T47D (cell line): ENCODE data around the gene FBN3.

Experiments
- DNase-seq, 2 experiments: peaks; one replicate each; pipeline versions ENCODE4 v3.0.0 to v3.0.0-alpha.2; 2011 to 2012; ENCODE audit warnings: low read depth in 1 of 2, low spot score in 1 of 2
- JUND ChIP-seq: IDR thresholded peaks from 2 replicates; pipeline ENCODE4 v1.6.1; 2012; ENCODE audit warnings: low read depth
- in situ Hi-C: cut with HindIII; loops from 2 replicates; pipeline ENCODE4 v1.10.0; 2016; ENCODE audit warnings: low sequenced_read_pairs, low pct_unique_long_range_greater_than_20kb

The FBN3 gene

GRCh38 chr19:8064911-8065874 lies 84.2 kb downstream of the FBN3 start:
- in situ Hi-C loops, result no loop called here
- DNase-seq, result no peak
- no peak for TF ChIP-seq JUND

DNA sequence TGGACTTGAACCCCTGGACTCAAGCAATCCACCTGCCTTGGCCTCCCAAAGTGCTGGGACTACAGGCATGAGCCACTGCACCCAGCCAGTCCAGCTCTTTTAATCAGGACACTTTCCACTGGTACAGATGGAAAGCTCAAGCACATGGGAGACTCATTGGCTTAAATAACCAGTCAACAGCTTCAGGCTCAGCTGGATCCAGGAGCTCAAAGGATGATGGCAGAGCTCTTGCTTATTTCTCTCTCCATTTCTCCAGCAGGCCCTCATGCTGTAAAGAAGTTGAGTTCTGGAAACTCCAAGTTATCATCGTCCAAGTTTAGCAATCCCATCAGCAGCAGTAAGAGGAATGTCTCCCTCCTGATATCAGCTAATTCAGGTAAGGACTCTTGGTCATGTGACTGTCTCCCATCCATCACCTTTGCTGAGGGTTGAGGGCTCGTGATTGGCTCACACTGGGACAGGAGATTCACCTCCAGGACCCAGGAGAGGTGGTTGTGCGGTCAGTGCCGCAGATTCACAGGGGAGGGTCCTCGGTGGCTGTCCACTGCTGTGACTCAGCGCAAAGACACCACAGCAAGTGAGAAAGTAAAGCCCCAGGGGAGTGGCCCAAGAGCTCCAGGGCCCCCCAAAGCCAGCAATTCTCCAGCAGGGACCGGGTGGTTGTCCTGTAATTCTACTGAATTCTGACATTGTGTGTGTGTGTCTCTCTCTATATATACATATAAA lies 91.7 kb downstream of the FBN3 start:
- in situ Hi-C loops, result no loop called here
- DNase-seq, result no peak
- no peak for TF ChIP-seq JUND

DNA sequence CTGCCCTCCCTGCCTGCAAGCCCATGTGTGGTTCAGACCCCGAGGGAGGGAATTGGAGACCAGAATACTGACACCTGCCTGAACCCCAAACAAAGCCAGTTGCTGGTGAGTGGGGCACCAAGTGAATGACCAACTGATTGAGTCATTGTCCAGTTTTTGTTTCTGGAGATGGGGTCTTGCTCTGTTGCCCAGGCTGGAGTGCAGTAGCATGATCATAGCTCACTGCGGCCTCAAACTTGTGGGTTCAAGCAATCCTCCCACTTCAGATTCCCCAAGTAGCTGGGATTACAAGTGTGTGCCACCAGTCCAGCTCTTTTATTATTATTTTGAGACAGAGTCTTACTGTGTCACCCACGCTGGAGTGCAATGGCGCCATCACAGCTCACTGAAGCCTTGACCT lies 92.9 kb downstream of the FBN3 start:
- in situ Hi-C loops, result no loop called here
- DNase-seq, result no peak
- TF ChIP-seq JUND, result no peak

- in situ Hi-C loops, result no loop called here
- no peak for TF ChIP-seq JUND
- DNase-seq, result no peak
Measured at GRCh38 chr19:8054169-8054568, 95.2 kb downstream of the FBN3 start.

GRCh38 chr19:8052464-8052859 lies 96.9 kb downstream of the FBN3 start, which contains the start of gene CCL25:
TSS of gene CCL25 (plus strand) at chr19:8052760. CDS start at chr19:8053050, 290 bp downstream.
- in situ Hi-C loops, result no loop called here
- DNase-seq, result no peak
- no peak for TF ChIP-seq JUND

DNA sequence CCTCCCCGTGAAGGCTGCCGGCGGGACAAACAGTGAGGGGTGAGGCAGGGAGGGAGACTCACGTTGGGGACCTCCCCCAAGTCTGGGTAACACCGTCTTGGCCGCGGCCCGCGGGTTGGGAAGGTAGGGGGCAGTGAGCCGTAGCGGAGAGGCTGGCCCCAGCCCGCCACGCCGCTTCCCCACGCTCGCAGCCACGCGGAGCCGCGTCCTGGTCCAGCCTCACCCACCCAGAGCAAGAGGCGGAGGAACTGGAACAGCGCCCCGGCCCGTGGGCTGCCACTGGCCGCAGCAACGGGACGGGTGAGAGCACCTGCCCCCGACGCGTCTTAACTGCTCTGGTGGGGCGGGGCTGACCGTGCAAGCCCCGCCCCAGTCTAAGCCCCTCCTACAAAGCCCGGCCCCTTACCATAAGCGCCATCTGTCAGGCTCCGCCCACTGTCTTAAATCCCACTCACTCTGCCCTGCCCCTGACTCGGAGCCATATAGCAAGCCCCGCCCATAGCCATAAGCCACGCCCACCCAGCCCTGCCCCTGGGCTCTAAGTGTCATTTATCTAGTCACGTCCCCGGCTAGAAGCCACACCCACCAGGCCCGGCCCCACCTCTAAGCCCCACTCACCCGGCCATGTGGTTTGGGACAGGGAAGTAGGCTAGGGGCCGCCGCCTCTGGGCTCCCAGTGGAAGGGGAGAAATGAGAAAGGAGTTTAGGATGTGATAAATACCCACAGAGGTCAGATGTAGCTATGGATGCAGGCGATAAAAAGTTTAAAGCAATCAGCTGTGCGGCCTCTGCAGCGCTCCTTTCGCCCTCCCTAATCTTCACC lies 98.9 kb downstream of the FBN3 start:
- peak in 1 of 2 experiments; percentile 89 for DNase-seq
- TF ChIP-seq JUND, result no peak
- in situ Hi-C loops, result no loop called here

DNA sequence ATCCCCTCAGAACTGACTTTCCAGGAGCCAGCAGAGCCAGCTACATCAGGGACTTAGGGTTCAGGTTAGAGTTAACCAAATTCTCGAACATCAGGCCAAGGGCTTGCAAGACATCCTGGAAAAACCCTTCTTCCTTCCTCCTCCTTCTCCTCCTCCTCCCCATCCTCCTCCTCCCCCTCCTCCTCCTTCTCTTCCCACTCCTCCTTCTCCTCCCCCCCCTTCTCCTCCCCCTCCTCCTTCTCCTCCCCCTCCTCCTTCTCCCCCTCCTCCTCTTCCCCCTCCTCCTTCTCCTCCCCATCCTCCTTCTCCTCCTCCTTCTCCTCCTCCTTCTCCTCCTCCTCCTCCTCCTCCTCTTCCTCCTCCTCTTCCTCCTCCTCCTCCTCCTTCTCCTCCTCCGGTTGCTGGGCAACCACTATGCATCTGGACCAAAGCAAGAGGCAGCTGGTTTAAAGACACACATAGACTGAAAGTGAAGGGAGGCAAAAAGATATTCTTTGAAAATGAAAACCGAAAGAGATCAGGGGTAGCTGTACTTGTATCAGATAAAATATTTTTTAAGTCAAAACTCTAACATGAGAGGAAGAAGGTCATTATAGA lies 102.7 kb downstream of the FBN3 start:
- DNase-seq, result peak in 1 of 2 experiments; percentile 46
- in situ Hi-C loops, result no loop called here
- no peak for TF ChIP-seq JUND

GRCh38 chr19:8045872-8046568 lies 103.4 kb downstream of the FBN3 start:
- in situ Hi-C loops, result no loop called here
- no peak for TF ChIP-seq JUND
- DNase-seq, result no peak

GRCh38 chr19:8044018-8044417 lies 105.4 kb downstream of the FBN3 start:
- no peak for TF ChIP-seq JUND
- no peak for DNase-seq
- in situ Hi-C loops, result no loop called here

DNA sequence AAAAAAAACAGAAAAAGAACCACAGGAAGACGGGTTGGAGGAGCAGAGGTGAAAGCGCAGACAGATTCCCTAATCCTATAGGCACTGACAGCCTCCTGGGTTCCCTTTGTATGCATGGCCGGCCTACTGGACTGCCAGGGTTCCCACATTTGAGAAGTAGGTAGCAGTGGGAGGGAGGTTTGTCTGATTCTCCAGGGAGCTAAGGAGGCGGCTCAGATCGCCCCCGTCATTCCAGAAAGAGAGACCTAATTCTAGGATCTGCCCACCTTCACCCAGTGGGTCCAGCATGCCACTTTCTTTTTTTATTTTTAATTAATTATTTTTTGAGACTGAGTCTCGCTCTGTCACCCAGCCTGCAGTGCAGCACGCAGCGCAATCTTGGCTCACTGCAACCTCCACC lies 106.5 kb downstream of the FBN3 start:
- DNase-seq, result no peak
- in situ Hi-C loops, result no loop called here

GRCh38 chr19:8041531-8041931 lies 107.9 kb downstream of the FBN3 start:
- TF ChIP-seq JUND, result no peak
- DNase-seq, result no peak
- in situ Hi-C loops, result no loop called here

More for the DNA sequence above, 106.5 kb downstream of the FBN3 start:
- TF ChIP-seq JUND, result no peak
